GM12892 (cell line): Measurements from ENCODE around the gene HAPLN2.

Experiments
- POLR2A ChIP-seq: IDR thresholded peaks from 2 replicates; pipeline ENCODE4 v1.6.1; 2011; ENCODE audit warnings: low read depth, low read length, control low read depth
- POLR2AphosphoS5 ChIP-seq: IDR thresholded peaks from 2 replicates; pipeline ENCODE4 v1.6.1; 2011; ENCODE audit warnings: low read depth, low read length, control low read depth
- TAF1 ChIP-seq: IDR thresholded peaks from 2 replicates; pipeline ENCODE4 v1.6.1; 2011; ENCODE audit warnings: low read depth, mild to moderate bottlenecking, control low read depth, low read length, borderline replicate concordance

- TF ChIP-seq POLR2A = no peak
- TF ChIP-seq POLR2AphosphoS5 = no peak
- TF ChIP-seq TAF1 = no peak
These were observed 41.2 kb upstream of the HAPLN2 start for GRCh38 chr1:156578055-156578454.
